ENCODE measurements around the gene TSPAN18. TPM values are rescaled to one million over a fixed set of nuclear protein-coding genes. Genes with fewer than 3 reads are reported as not detected.

TSPAN18 gene
- total RNA-seq, 1 donor: under 0.01 TPM

- H3K4me3 ChIP-seq (ENCODE audit: low read depth, low read length): no peak overlapping the region
- no peak for DNase-seq (ENCODE audit: low read depth)
- no peak for TF ChIP-seq CTCF (IDR thresholded peaks at IDR 0.05; ENCODE audit: insufficient read depth, low read depth, low read length)
These were observed 122.7 kb downstream of the TSPAN18 start for GRCh38 chr11:44849424-44849823.

DNA sequence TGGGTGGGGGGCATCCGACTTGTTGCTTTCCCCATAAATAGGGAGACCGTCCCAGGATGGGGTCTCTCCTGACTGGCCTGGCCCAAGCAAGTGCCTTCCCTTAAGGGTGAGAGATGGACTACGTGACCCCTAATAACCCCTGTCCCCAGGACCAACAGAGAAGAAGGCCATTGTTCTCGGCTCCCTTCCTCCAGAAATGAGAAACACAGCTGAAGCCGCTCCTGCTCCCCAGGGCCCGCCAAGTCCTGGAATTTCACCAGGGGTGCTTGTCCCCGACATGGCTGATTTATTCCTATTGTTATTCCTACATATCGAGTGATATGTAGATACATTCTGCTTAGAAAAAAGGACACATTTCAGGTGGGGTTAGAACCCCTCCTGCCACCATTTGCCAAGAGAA, 123.2 kb downstream of the TSPAN18 start:
- H3K4me3 ChIP-seq (ENCODE audit: low read depth, low read length): no peak overlapping the region
- no peak for TF ChIP-seq CTCF (IDR thresholded peaks at IDR 0.05; ENCODE audit: insufficient read depth, low read depth, low read length)
- DNase-seq (ENCODE audit: low read depth): no peak

- no peak overlapping the region for H3K4me3 ChIP-seq (ENCODE audit: low read depth, low read length)
- TF ChIP-seq CTCF (IDR thresholded peaks at IDR 0.05; ENCODE audit: insufficient read depth, low read depth, low read length): no peak
- no peak for DNase-seq (ENCODE audit: low read depth)
These were observed 124.7 kb downstream of the TSPAN18 start for GRCh38 chr11:44851496-44851895.

DNA sequence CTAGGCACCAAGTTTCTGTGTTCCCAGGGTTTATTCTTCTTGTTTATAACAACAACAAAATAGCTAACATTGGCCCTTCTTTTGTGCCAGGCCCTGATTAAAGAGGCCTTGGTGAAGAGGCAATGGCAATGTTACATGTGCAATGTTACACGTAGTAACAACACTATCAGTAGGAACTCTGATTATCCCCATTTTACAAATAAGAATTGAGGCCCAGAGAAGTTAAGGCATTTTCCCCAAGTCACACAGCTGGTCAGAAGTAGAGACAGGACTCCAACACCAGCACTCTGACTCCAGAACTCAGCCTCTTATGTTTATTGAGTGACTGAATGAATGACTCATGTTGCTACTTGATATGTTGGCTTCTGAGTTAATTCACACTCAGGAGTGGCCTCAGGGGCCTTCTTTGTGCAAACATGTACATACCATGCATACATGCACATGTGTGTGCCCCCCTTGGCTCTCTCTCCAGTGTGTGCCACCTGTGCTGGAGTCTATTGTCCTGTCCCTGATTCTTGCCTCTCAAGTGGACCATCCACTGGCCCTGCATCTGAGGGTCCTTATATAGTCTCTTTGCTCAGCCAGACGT, 125.5 kb downstream of the TSPAN18 start:
- TF ChIP-seq CTCF (IDR thresholded peaks at IDR 0.05; ENCODE audit: insufficient read depth, low read depth, low read length): no peak
- DNase-seq (ENCODE audit: low read depth): no peak
- H3K4me3 ChIP-seq (ENCODE audit: low read depth, low read length): no peak overlapping the region

- TF ChIP-seq CTCF (IDR thresholded peaks at IDR 0.05; ENCODE audit: insufficient read depth, low read depth, low read length): no peak
- DNase-seq (ENCODE audit: low read depth): no peak
- H3K4me3 ChIP-seq (ENCODE audit: low read depth, low read length): no peak overlapping the region
These were observed 126.2 kb downstream of the TSPAN18 start for GRCh38 chr11:44852952-44853351.

DNA sequence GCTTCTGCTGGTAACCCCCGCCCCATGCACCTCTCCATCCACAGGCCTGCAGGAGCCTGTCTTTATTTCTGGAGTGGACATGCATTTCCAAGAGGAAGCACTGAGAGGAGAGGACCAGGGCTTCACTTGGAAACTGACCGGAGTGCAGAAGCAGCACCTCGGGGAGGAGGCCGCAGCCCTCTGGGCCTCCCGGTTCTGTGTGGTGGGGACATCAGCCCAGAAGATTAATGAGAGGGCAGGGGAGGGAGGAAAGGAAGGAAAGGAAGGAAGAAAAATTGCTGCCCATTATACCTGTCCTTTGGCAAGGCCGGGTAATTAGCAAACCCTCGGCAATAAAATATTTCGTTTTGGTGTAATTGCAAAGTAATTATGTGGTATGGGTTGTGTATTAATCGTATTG, 126.9 kb downstream of the TSPAN18 start:
- no peak for TF ChIP-seq CTCF (IDR thresholded peaks at IDR 0.05; ENCODE audit: insufficient read depth, low read depth, low read length)
- DNase-seq (ENCODE audit: low read depth): no peak
- H3K4me3 ChIP-seq (ENCODE audit: low read depth, low read length): no peak overlapping the region

DNA sequence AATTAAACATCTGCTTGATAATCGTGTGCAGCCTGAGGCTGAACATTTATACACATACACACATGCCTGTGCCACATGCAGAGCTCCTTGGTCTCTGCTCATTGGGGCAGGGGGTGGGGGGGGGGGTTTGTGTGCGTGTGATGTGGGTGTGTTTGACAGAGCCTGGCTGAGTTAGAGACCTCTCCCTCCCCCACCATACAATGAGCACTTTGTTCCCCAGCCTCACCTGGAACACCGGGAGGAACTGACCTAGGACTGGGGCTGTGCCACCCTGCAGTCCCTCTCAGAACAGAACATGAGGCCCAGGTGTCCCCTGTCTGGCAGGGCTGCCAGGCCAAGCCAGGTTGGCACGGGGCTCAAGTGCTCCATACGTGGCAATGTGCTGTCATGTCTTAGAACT, 127.3 kb downstream of the TSPAN18 start:
- H3K4me3 ChIP-seq (ENCODE audit: low read depth, low read length): no peak overlapping the region
- DNase-seq (ENCODE audit: low read depth): no peak
- TF ChIP-seq CTCF (IDR thresholded peaks at IDR 0.05; ENCODE audit: insufficient read depth, low read depth, low read length): no peak

Data from fibroblast of villous mesenchyme (primary cell).